H9 (cell line): ENCODE measurements around the gene RAET1G. TPM values are rescaled to one million over a fixed set of nuclear protein-coding genes. Genes with fewer than 3 reads are reported as not detected.

Source experiments
- DNase-seq: peaks from one replicate; pipeline ENCODE4 v3.0.0-alpha.2; 2017
- H2AFZ ChIP-seq: one replicate; pipeline ENCODE4 v1.6.1; 2013; ENCODE audit warnings: mild to moderate bottlenecking, low read length, control low read depth, moderate library complexity
- H2AK5ac ChIP-seq: 2 replicates; pipeline ENCODE4 v1.6.1; 2013; ENCODE audit warnings: low read length, control low read depth, mixed read lengths; ENCODE audit not compliant: insufficient read length
- H2BK120ac ChIP-seq: one replicate; pipeline ENCODE4 v1.6.1; 2013; ENCODE audit warnings: low read depth, mild to moderate bottlenecking, low read length, control low read depth, inconsistent platforms; ENCODE audit not compliant: poor library complexity, severe bottlenecking
- H2BK12ac ChIP-seq: 2 replicates; pipeline ENCODE4 v1.6.1; 2013; ENCODE audit warnings: low read length, control low read depth, mixed read lengths, low read depth; ENCODE audit not compliant: insufficient read length
- H2BK15ac ChIP-seq: 2 replicates; pipeline ENCODE4 v1.6.1; 2013; ENCODE audit warnings: low read depth, low read length, control low read depth
- H2BK20ac ChIP-seq: one replicate; pipeline ENCODE4 v1.6.1; 2013; ENCODE audit warnings: low read depth, mild to moderate bottlenecking, low read length, control low read depth, inconsistent platforms; ENCODE audit not compliant: poor library complexity, severe bottlenecking
- H2BK5ac ChIP-seq: 2 replicates; pipeline ENCODE4 v1.6.1; 2013; ENCODE audit warnings: low read length, control low read depth, mixed read lengths; ENCODE audit not compliant: insufficient read length
- H3K14ac ChIP-seq: 2 replicates; pipeline ENCODE4 v1.6.1; 2013; ENCODE audit warnings: low read length, control low read depth; ENCODE audit not compliant: insufficient read depth
- H3K18ac ChIP-seq: 2 replicates; pipeline ENCODE4 v1.6.1; 2013; ENCODE audit warnings: low read depth, mild to moderate bottlenecking, mixed read lengths, low read length, control low read depth; ENCODE audit not compliant: insufficient read length
- H3K23ac ChIP-seq: 2 replicates; pipeline ENCODE4 v1.6.1; 2013; ENCODE audit warnings: low read length, control low read depth, mixed read lengths, low read depth; ENCODE audit not compliant: insufficient read length
- H3K23me2 ChIP-seq: 2 replicates; pipeline ENCODE4 v1.6.1; 2013; ENCODE audit warnings: low read depth, mild to moderate bottlenecking, mixed read lengths, low read length, control low read depth; ENCODE audit not compliant: insufficient read length, poor library complexity, severe bottlenecking
- H3K27ac ChIP-seq: 2 replicates; pipeline ENCODE4 v1.5.1; 2013; ENCODE audit warnings: low read length, control low read depth, mixed read lengths, low read depth; ENCODE audit not compliant: insufficient read length
- H3K27me3 ChIP-seq: 2 replicates; pipeline ENCODE4 v1.6.1; 2013; ENCODE audit warnings: low read length, control low read depth, inconsistent platforms; ENCODE audit not compliant: insufficient read depth
- H3K4ac ChIP-seq: 2 replicates; pipeline ENCODE4 v1.6.1; 2013; ENCODE audit warnings: low read depth, mild to moderate bottlenecking, control low read depth, inconsistent platforms, low read length, moderate library complexity
- H3K4me1 ChIP-seq: 2 replicates; pipeline ENCODE4 v1.6.1; 2013; ENCODE audit warnings: low read length, control low read depth, inconsistent platforms; ENCODE audit not compliant: insufficient read depth
- H3K4me2 ChIP-seq: 2 replicates; pipeline ENCODE4 v1.6.1; 2013; ENCODE audit warnings: low read length, control low read depth, mixed read lengths; ENCODE audit not compliant: insufficient read length, insufficient read depth
- H3K56ac ChIP-seq: 2 replicates; pipeline ENCODE4 v1.6.1; 2013; ENCODE audit warnings: low read depth, mild to moderate bottlenecking, mixed read lengths, low read length, control low read depth; ENCODE audit not compliant: insufficient read length
- H3K79me1 ChIP-seq: 2 replicates; pipeline ENCODE4 v1.6.1; 2013; ENCODE audit warnings: low read depth, mild to moderate bottlenecking, moderate library complexity, low read length, control low read depth, inconsistent platforms; ENCODE audit not compliant: insufficient read depth, poor library complexity, severe bottlenecking
- H3K79me2 ChIP-seq: 2 replicates; pipeline ENCODE4 v1.6.1; 2013; ENCODE audit warnings: low read length, control low read depth, inconsistent platforms; ENCODE audit not compliant: insufficient read depth
- H3K9ac ChIP-seq: 2 replicates; pipeline ENCODE4 v1.6.1; 2013; ENCODE audit warnings: low read length, control low read depth, mixed read lengths; ENCODE audit not compliant: insufficient read length; ENCODE audit errors: extremely low read depth
- H3K9me3 ChIP-seq: one replicate; pipeline ENCODE4 v1.6.1; 2013; ENCODE audit warnings: low read depth, low read length, inconsistent platforms; ENCODE audit not compliant: control insufficient read depth
- H3T11ph ChIP-seq: one replicate; pipeline ENCODE4 v1.6.1; 2013; ENCODE audit warnings: mild to moderate bottlenecking, low read length, control low read depth, inconsistent platforms
- H4K20me1 ChIP-seq: one replicate; pipeline ENCODE4 v1.6.1; 2013; ENCODE audit not compliant: control insufficient read depth, insufficient read length, insufficient read depth
- H4K5ac ChIP-seq: 2 replicates; pipeline ENCODE4 v1.6.1; 2013; ENCODE audit warnings: low read depth, mild to moderate bottlenecking, mixed read lengths, low read length, control low read depth; ENCODE audit not compliant: insufficient read length
- H4K8ac ChIP-seq: replicated peaks from 2 replicates; pipeline ENCODE4 v1.6.1; 2013; ENCODE audit warnings: low read length, control low read depth, mixed read lengths, low read depth; ENCODE audit not compliant: insufficient read length
- H4K91ac ChIP-seq: 2 replicates; pipeline ENCODE4 v1.6.1; 2013; ENCODE audit warnings: low read depth, mild to moderate bottlenecking, moderate library complexity, mixed read lengths, low read length, control low read depth; ENCODE audit not compliant: insufficient read length
- H3K27ac Mint-ChIP-seq, 3 experiments: 2 replicates in 2 of 3; 3 replicates in 1 of 3; pipeline ENCODE4 v1.8.0; 2020 to 2021; ENCODE audit warnings: mixed read lengths in 3 of 3, mild to moderate bottlenecking in 1 of 3, moderate library complexity in 1 of 3
- H3K27me3 Mint-ChIP-seq: 2 replicates; pipeline ENCODE4 v1.8.0; 2021; ENCODE audit warnings: low read depth, mild to moderate bottlenecking, moderate library complexity, mixed read lengths
- H3K36me3 Mint-ChIP-seq, 3 experiments: 2 replicates in 2 of 3; 3 replicates in 1 of 3; pipeline ENCODE4 v1.8.0; 2020 to 2021; ENCODE audit warnings: low read depth in 3 of 3, mixed read lengths in 3 of 3; ENCODE audit not compliant: insufficient read depth in 1 of 3
- H3K4me1 Mint-ChIP-seq, 2 experiments: 2 replicates each; pipeline ENCODE4 v1.8.0; 2020; ENCODE audit warnings: mixed read lengths in 2 of 2
- H3K4me3 Mint-ChIP-seq, 2 experiments: 2 replicates in 1 of 2; 3 replicates in 1 of 2; pipeline ENCODE4 v1.8.0; 2020 to 2021; ENCODE audit warnings: mild to moderate bottlenecking in 2 of 2, mixed read lengths in 2 of 2, moderate library complexity in 1 of 2
- H3K9me3 Mint-ChIP-seq, 2 experiments: 2 replicates in 1 of 2; 3 replicates in 1 of 2; pipeline ENCODE4 v1.8.0; 2020; ENCODE audit warnings: mild to moderate bottlenecking in 2 of 2, mixed read lengths in 2 of 2, moderate library complexity in 1 of 2
- CTCF ChIP-seq: fragments of 200-600 bp; sonication (generic); conservative IDR thresholded peaks from 3 replicates; pipeline ENCODE4 v1.8.0; 2021; ENCODE audit warnings: antibody characterized with exemption, mild to moderate bottlenecking
- WGBS: extraction: QIAGEN DNeasy Blood & Tissue Kit; methylation state at CpG from one replicate; pipeline ENCODE4 v1.1.7; 2013; ENCODE audit warnings: missing lambda C conversion rate, low lambda C conversion rate, mixed read lengths; ENCODE audit not compliant: insufficient read length; ENCODE audit errors: extremely low coverage; 5-methylcytosine and 5-hydroxymethylcytosine counted together
- total RNA-seq: library from RNA; stranded (reverse); gene quantifications from 2 replicates; pipeline ENCODE4 v1.2.1, GENCODE V29; 2021

The RAET1G gene
- total RNA-seq, 1 experiment from 2014 or later, result not detected

DNA sequence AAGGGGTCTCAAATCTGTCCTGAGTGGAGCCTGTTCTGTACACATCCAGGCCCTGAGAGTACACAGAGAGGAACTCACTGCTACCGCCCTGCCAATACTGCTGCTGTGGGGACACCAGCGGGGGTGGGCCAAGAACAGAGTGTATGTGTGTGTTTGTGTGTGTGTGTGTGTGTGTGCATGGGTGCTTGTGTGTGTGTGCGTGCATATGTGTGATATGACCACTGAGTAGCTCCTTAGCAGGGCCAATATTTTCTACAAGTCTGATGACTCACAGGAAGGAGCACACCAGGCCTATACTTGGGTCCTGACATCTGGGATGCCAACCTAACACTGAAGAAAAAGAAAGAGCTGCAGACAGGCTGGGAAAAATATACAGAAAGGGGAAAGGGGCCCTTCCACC, 26.4 kb downstream of the RAET1G start:
- Histone ChIP-seq H3K23me2 (no peaks in the 10 kb centered on the region), H4K5ac (no peak overlapping the region), H3K27me3 (no peaks in the 10 kb centered on the region; the same call in 1 of the 2 replicates), H3K23ac (no peak overlapping the region), H3K14ac (no peak overlapping the region), H2BK120ac (no peak overlapping the region), H3K56ac (no peak overlapping the region), H2BK20ac (no peak overlapping the region), H4K20me1 (no peaks in the 10 kb centered on the region), H3K4me2 (no peak overlapping the region), H3K79me2 (no peaks in the 10 kb centered on the region), H2AK5ac (no peak overlapping the region), H3K4me1 (no peaks in the 10 kb centered on the region; the same call in 1 of the 2 replicates), H3K79me1 (no peaks in the 10 kb centered on the region), H2AFZ (no peak overlapping the region), H3K9ac (no peak overlapping the region), H3K9me3 (no peaks in the 10 kb centered on the region), H3T11ph (no peak overlapping the region), H2BK5ac (no peak overlapping the region), H4K91ac (no peak overlapping the region), H3K4ac (no peak overlapping the region), H4K8ac (no peak overlapping the region), H3K27ac (no peak overlapping the region), H2BK12ac (no peak overlapping the region), H3K18ac (no peak overlapping the region), H2BK15ac (no peak overlapping the region)
- Mint-ChIP-seq H3K4me3 (no peak overlapping the region), H3K36me3 (no peaks in the 10 kb centered on the region), H3K27me3 (peaks cover 48% of the 10 kb centered on the region), H3K4me1 (peaks cover 0 to 9% of the 10 kb centered on the region in 2 experiments; a peak in 3 of 4 replicates), H3K27ac (peak overlapping the region in 1 of 3 experiments; percentile 71; a peak in 1 of 7 replicates), H3K9me3 (no peaks in the 10 kb centered on the region)
- no CpG with 5 or more reads among the region's 3 CpGs for WGBS
- TF ChIP-seq CTCF, result no peak
- no peak for DNase-seq
